Mucosa of descending colon (tissue), 3 donors: ENCODE measurements around the gene TYR. TPM values are rescaled to one million over a fixed set of nuclear protein-coding genes. Genes with fewer than 3 reads are reported as not detected.
A peak's percentile ranks its signal among the peaks of the same experiment; 100 is the strongest.
"Not testable (repeated sequence)": the region's sequence is repeated elsewhere in the genome, so short reads cannot be mapped to it uniquely, and the experiment has no call there.

ENCODE experiments used
- ATAC-seq: fragments of 200-7000 bp; cut with Tn5 transposase; one replicate; pipeline ENCODE4 v1.9.1; 2020; ENCODE audit warnings: mild to moderate bottlenecking, moderate library complexity
- DNase-seq, 3 donors: peaks; one replicate each; pipeline ENCODE4 v3.0.0-alpha.2; 2020
- H3K36me3 ChIP-seq: fragments of 200-600 bp; one replicate; pipeline ENCODE4 v1.8.0; 2021; ENCODE audit warnings: low read depth, mild to moderate bottlenecking
- H3K4me1 ChIP-seq: fragments of 200-600 bp; one replicate; pipeline ENCODE4 v1.8.0; 2021; ENCODE audit warnings: low read depth, mild to moderate bottlenecking
- H3K4me3 ChIP-seq: fragments of 200-600 bp; one replicate; pipeline ENCODE4 v1.8.0; 2021; ENCODE audit warnings: mild to moderate bottlenecking
- H3K9me3 ChIP-seq: fragments of 200-600 bp; one replicate; pipeline ENCODE4 v1.8.0; 2021; ENCODE audit warnings: mild to moderate bottlenecking
- intact Hi-C, 2 donors: fragments of 100-400 bp; cut with DNase I in 1 of 2; cut with micrococcal nuclease in 1 of 2; formaldehyde crosslinking; loops; one replicate each; pipeline versions ENCODE4 v1.11.0 to v1.11.1; 2022; cut with DNase I, micrococcal nuclease
- total RNA-seq, 3 donors: library from RNA; stranded (reverse); fragmentation: NEBNext Ultra II Directional in 2 of 3; extraction: Animal tissue kit (Norgen Biotek cat#: 25700) in 2 of 3; gene quantifications; one replicate each; pipeline versions ENCODE4 v1.2.1 to v1.2.4, GENCODE V29; 2021 to 2023
- TF ChIP-seq, protein P1 (sequence below): fragments of 200-600 bp; IDR thresholded peaks from one replicate; pipeline ENCODE4 v1.8.0; 2022; ENCODE audit warnings: antibody characterized with exemption, mild to moderate bottlenecking
- donor health status: DM: no; HTN: no; CAD: no; lungs with moderate emphysema.
- donor health status: DM: no; HTN: no; CAD: no.
- donor health status: DM: no; HTN: yes; CAD: no.

TYR gene
- total RNA-seq, 3 donors from 2014 or later: not detected

- Histone ChIP-seq H3K9me3 (no peaks in the 10 kb centered on the region), H3K4me1 (no peaks in the 10 kb centered on the region), H3K36me3 (no peaks in the 10 kb centered on the region), H3K4me3 (no peak overlapping the region)
- TF ChIP-seq, protein P1, sequence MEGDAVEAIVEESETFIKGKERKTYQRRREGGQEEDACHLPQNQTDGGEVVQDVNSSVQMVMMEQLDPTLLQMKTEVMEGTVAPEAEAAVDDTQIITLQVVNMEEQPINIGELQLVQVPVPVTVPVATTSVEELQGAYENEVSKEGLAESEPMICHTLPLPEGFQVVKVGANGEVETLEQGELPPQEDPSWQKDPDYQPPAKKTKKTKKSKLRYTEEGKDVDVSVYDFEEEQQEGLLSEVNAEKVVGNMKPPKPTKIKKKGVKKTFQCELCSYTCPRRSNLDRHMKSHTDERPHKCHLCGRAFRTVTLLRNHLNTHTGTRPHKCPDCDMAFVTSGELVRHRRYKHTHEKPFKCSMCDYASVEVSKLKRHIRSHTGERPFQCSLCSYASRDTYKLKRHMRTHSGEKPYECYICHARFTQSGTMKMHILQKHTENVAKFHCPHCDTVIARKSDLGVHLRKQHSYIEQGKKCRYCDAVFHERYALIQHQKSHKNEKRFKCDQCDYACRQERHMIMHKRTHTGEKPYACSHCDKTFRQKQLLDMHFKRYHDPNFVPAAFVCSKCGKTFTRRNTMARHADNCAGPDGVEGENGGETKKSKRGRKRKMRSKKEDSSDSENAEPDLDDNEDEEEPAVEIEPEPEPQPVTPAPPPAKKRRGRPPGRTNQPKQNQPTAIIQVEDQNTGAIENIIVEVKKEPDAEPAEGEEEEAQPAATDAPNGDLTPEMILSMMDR: no peak
- intact Hi-C loops: no loop called here
- DNase-seq: no peak
- no peak for ATAC-seq
Observed at GRCh38 chr11:89321401-89321800, 143.7 kb downstream of the TYR start.

DNA sequence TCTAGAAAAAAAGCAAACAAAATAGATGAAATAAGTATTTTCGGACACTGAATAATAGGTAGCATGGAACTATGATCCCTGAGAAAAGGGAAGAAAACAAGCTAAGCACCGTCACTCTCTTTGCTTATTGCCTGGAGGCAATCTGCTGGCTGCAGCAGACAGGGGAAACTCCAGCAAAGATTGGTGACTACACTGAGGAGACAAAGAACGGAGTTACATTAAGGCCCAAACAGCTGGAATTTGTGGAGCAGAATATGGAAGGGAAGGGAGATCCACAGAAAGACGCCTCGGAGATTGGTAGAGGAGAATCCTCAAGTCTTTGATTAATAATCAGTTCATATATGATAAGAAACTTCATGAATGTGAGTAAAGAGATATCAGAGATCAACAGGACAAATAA is 150.2 kb downstream of the TYR start:
- Histone ChIP-seq H3K9me3 (no peaks in the 10 kb centered on the region), H3K4me1 (no peaks in the 10 kb centered on the region), H3K36me3 (no peaks in the 10 kb centered on the region), H3K4me3 (no peak overlapping the region)
- intact Hi-C loops: no loop called here
- DNase-seq (no peak), ATAC-seq (no peak)
- TF ChIP-seq, protein P1: no peak

GRCh38 chr11:89331940-89332339 is 154.3 kb downstream of the TYR start:
- H3K9me3 ChIP-seq, H3K36me3 ChIP-seq, H3K4me1 ChIP-seq, DNase-seq, ATAC-seq, H3K4me3 ChIP-seq, intact Hi-C loops: not testable (repeated sequence)

DNA sequence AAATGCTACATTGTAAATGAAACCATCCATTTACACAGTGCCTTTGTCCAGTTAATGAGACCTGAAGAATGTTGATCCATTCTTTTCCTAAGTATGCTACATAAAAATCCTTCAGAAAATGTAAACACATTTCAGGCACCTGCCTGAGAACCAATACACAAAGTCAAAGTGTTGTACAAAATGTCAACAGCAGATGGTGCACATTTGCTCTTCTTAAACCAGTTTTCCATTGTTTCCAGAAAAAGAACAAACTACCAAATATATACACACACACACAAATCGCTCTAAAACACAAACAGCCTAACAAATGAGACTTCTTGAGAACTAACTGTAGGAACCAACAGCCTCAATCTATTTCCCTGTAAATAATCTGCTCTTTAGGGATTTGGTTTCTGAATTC is 156.0 kb downstream of the TYR start:
- H3K4me3 ChIP-seq, H3K9me3 ChIP-seq, intact Hi-C loops, ATAC-seq, H3K4me1 ChIP-seq, H3K36me3 ChIP-seq: not testable (repeated sequence)
- DNase-seq: peak in 1 of 3 donors; percentile 21

- H3K4me3 ChIP-seq, H3K9me3 ChIP-seq, H3K36me3 ChIP-seq, intact Hi-C loops, H3K4me1 ChIP-seq, DNase-seq: not testable (repeated sequence)
- ATAC-seq: peak; percentile 72
Observed at GRCh38 chr11:89337100-89337650, 159.5 kb downstream of the TYR start.

- H3K36me3 ChIP-seq, intact Hi-C loops, H3K4me3 ChIP-seq, ATAC-seq, H3K9me3 ChIP-seq, H3K4me1 ChIP-seq, DNase-seq: not testable (repeated sequence)
Observed at GRCh38 chr11:89338073-89338472, 160.4 kb downstream of the TYR start.

GRCh38 chr11:89340450-89340849 is 162.8 kb downstream of the TYR start:
- intact Hi-C loops, ATAC-seq, H3K36me3 ChIP-seq, DNase-seq, H3K4me1 ChIP-seq, H3K4me3 ChIP-seq, H3K9me3 ChIP-seq: not testable (repeated sequence)

- DNase-seq: peak in 1 of 3 donors; percentile 4
- H3K9me3 ChIP-seq, ATAC-seq, H3K4me1 ChIP-seq, H3K36me3 ChIP-seq, H3K4me3 ChIP-seq, intact Hi-C loops: not testable (repeated sequence)
Observed at GRCh38 chr11:89342880-89343572, 165.4 kb downstream of the TYR start.

Other genes starting within 250 kb of the TYR start
- gene GRM5, start 111.9 kb upstream of the TYR start, total RNA-seq: not detected